ENCODE measurements around the gene ZNF732. TPM values are rescaled to one million over a fixed set of nuclear protein-coding genes. Genes with fewer than 3 reads are reported as not detected.
"Not testable (repeated sequence)": the region's sequence is repeated elsewhere in the genome, so short reads cannot be mapped to it uniquely, and the experiment has no call there.

The ZNF732 gene
- total RNA-seq, 1 donor: not detected

- H3K27me3 ChIP-seq (ENCODE audit: insufficient read depth, low read length): no peaks in the 10 kb centered on the region
- H3K4me1 ChIP-seq (ENCODE audit: insufficient read depth, low read length): no peaks in the 10 kb centered on the region
- H3K4me3 ChIP-seq (ENCODE audit: low read length): no peak overlapping the region
- peaks cover 6% of the 10 kb centered on the region for H3K9me3 ChIP-seq (ENCODE audit: low read depth, low read length)
These were observed 10.5 kb downstream of the ZNF732 start for GRCh38 chr4:294732-295131.

GRCh38 chr4:288891-289290, 16.4 kb downstream of the ZNF732 start:
- Histone ChIP-seq H3K27me3 (ENCODE audit: insufficient read depth, low read length) (no peaks in the 10 kb centered on the region), H3K9me3 (ENCODE audit: low read depth, low read length) (peaks cover 17% of the 10 kb centered on the region), H3K4me1 (ENCODE audit: insufficient read depth, low read length) (no peaks in the 10 kb centered on the region), H3K4me3 (ENCODE audit: low read length) (no peak overlapping the region)

- peaks cover 92% of the 10 kb centered on the region for H3K9me3 ChIP-seq (ENCODE audit: low read depth, low read length)
- no peaks in the 10 kb centered on the region for H3K4me1 ChIP-seq (ENCODE audit: insufficient read depth, low read length)
- H3K27me3 ChIP-seq (ENCODE audit: insufficient read depth, low read length): no peaks in the 10 kb centered on the region
These were observed 31.8 kb downstream of the ZNF732 start for GRCh38 chr4:273309-274017.

GRCh38 chr4:271492-272103, 33.7 kb downstream of the ZNF732 start:
- H3K9me3 ChIP-seq (ENCODE audit: low read depth, low read length): peaks cover 83% of the 10 kb centered on the region
- H3K4me3 ChIP-seq (ENCODE audit: low read length): no peak overlapping the region

More at GRCh38 chr4:273309-274017, 31.8 kb downstream of the ZNF732 start:
- H3K4me3 ChIP-seq (ENCODE audit: low read length): no peak overlapping the region

GRCh38 chr4:259240-259639, 46.0 kb downstream of the ZNF732 start:
- not testable (repeated sequence) for H3K27me3 ChIP-seq (ENCODE audit: insufficient read depth, low read length); H3K4me1 ChIP-seq (ENCODE audit: insufficient read depth, low read length); H3K4me3 ChIP-seq (ENCODE audit: low read length)
- peaks cover 80% of the 10 kb centered on the region for H3K9me3 ChIP-seq (ENCODE audit: low read depth, low read length)

More at GRCh38 chr4:271492-272103, 33.7 kb downstream of the ZNF732 start:
- H3K27me3 ChIP-seq (ENCODE audit: insufficient read depth, low read length): no peaks in the 10 kb centered on the region
- no peaks in the 10 kb centered on the region for H3K4me1 ChIP-seq (ENCODE audit: insufficient read depth, low read length)

DNA sequence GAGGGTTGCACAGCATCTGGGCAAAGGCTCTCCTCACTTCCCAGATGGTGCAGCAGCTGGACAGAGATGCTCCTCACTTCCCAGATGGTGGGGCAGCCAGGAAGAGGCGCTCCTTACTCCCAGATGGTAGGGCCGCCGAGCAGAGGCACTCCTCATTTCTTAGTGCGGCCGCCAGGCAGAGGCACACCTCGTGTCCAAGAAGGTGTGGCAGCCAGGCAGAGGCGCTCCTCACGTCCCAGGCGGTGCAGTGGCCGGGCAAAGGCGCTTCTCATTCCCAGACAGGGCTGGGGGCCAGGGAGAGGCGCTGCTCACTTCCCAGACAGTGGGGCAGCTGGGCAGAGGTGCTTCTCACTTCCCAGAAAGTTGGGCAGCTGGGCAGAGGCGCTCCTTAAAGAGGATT, 48.8 kb downstream of the ZNF732 start:
- H3K4me3 ChIP-seq (ENCODE audit: low read length): no peak overlapping the region
- no peaks in the 10 kb centered on the region for H3K27me3 ChIP-seq (ENCODE audit: insufficient read depth, low read length)
- no peaks in the 10 kb centered on the region for H3K4me1 ChIP-seq (ENCODE audit: insufficient read depth, low read length)
- peaks cover 81% of the 10 kb centered on the region for H3K9me3 ChIP-seq (ENCODE audit: low read depth, low read length)

DNA sequence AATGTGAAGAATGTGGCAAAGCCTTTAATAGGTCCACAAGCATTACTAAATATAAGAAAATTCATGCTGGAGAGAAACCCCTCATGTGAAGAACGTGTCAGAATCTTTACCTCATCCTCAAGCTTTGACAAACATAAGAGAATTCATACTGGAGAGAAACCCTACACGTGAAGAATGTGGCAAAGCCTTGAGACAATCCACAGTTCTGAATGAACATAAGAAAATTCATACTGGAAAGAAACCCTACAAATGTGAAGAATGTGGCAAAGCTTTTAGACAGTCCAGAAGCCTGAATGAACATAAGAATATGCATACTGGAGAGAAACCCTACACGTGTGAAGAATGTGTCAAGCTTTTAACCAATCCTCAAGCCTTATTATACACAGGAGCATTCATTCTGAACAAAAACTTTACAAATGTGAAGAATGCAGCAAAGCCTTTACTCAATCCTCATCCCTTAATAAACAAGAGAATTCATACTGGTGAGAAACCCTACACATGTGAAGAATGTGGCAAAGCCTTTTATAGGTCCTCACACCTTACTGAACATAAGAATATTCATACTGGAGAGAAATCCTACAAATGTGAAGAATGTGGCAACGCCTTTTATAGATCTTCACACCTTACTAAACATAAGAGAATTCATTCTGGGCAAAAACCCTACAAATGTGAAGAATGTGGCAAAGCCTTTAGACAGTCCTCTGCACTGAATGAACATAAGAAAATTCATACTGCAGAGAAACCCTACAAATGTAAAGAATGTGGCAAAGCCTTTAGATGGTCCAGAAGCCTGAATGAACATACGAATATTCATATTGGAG, 51.1 kb downstream of the ZNF732 start:
- Histone ChIP-seq H3K27me3 (ENCODE audit: insufficient read depth, low read length) (no peaks in the 10 kb centered on the region), H3K4me1 (ENCODE audit: insufficient read depth, low read length) (no peaks in the 10 kb centered on the region), H3K9me3 (ENCODE audit: low read depth, low read length) (peaks cover 87% of the 10 kb centered on the region), H3K4me3 (ENCODE audit: low read length) (no peak overlapping the region)

GRCh38 chr4:252065-252601, 53.1 kb downstream of the ZNF732 start:
- Histone ChIP-seq H3K9me3 (ENCODE audit: low read depth, low read length) (peaks cover 80% of the 10 kb centered on the region), H3K4me3 (ENCODE audit: low read length) (no peak overlapping the region), H3K27me3 (ENCODE audit: insufficient read depth, low read length) (no peaks in the 10 kb centered on the region), H3K4me1 (ENCODE audit: insufficient read depth, low read length) (no peaks in the 10 kb centered on the region)

- H3K9me3 ChIP-seq (ENCODE audit: low read depth, low read length): peaks cover 10% of the 10 kb centered on the region
- no peak overlapping the region for H3K4me3 ChIP-seq (ENCODE audit: low read length)
- no peaks in the 10 kb centered on the region for H3K27me3 ChIP-seq (ENCODE audit: insufficient read depth, low read length)
- peaks cover 7% of the 10 kb centered on the region for H3K4me1 ChIP-seq (ENCODE audit: insufficient read depth, low read length)
These were observed 60.8 kb downstream of the ZNF732 start for GRCh38 chr4:244471-244870.

GRCh38 chr4:243426-243825, 61.8 kb downstream of the ZNF732 start:
- no peaks in the 10 kb centered on the region for H3K27me3 ChIP-seq (ENCODE audit: insufficient read depth, low read length)
- H3K4me3 ChIP-seq (ENCODE audit: low read length): no peak overlapping the region
- H3K9me3 ChIP-seq (ENCODE audit: low read depth, low read length): peaks cover 2% of the 10 kb centered on the region
- H3K4me1 ChIP-seq (ENCODE audit: insufficient read depth, low read length): peaks cover 7% of the 10 kb centered on the region

GRCh38 chr4:242121-242848, 63.0 kb downstream of the ZNF732 start:
- no peaks in the 10 kb centered on the region for H3K27me3 ChIP-seq (ENCODE audit: insufficient read depth, low read length)
- H3K4me1 ChIP-seq (ENCODE audit: insufficient read depth, low read length): peaks cover 7% of the 10 kb centered on the region
- H3K9me3 ChIP-seq (ENCODE audit: low read depth, low read length): no peaks in the 10 kb centered on the region
- peak overlapping the region; percentile 29 for H3K4me3 ChIP-seq (ENCODE audit: low read length)

DNA sequence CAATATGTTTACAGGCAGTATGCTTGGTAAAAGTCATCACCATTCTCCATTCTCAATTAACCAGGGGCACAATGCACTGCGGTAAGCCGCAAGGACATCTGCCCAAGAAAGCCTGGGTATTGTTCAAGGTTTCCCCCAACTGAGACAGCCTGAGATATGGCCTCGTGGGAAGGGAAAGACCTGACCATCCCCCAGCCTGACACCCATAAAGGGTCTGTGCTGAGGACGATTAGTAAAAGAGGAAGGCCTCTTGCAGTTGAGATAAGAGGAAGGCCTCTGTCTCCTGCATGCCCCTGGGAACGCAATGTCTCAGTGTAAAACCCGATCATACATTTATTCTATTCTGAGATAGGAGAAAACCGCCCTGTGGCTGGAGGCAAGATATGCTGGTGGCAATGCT, 63.9 kb downstream of the ZNF732 start:
- not testable (repeated sequence) for H3K4me3 ChIP-seq (ENCODE audit: low read length); H3K4me1 ChIP-seq (ENCODE audit: insufficient read depth, low read length); H3K9me3 ChIP-seq (ENCODE audit: low read depth, low read length); H3K27me3 ChIP-seq (ENCODE audit: insufficient read depth, low read length)

DNA sequence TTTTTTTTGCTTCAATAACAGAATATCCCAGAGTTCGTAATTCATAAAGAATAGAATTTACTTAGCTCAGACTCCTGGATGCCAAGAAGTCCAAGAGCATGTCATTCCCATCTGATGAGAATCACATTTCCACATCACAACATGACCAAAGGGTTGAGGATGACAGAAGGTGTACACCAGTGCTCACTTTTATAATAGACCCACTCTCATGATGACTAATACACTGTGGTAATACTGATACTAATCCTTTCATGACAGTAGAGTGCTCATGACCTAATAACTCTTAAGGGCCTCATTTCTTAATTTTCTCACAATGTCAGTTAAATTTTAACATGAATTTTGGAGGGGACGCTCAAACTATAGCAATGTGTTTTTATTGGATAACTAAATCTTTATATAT, 69.2 kb downstream of the ZNF732 start:
- Histone ChIP-seq H3K4me3 (ENCODE audit: low read length) (no peak overlapping the region), H3K4me1 (ENCODE audit: insufficient read depth, low read length) (no peaks in the 10 kb centered on the region), H3K9me3 (ENCODE audit: low read depth, low read length) (no peaks in the 10 kb centered on the region), H3K27me3 (ENCODE audit: insufficient read depth, low read length) (no peaks in the 10 kb centered on the region)

DNA sequence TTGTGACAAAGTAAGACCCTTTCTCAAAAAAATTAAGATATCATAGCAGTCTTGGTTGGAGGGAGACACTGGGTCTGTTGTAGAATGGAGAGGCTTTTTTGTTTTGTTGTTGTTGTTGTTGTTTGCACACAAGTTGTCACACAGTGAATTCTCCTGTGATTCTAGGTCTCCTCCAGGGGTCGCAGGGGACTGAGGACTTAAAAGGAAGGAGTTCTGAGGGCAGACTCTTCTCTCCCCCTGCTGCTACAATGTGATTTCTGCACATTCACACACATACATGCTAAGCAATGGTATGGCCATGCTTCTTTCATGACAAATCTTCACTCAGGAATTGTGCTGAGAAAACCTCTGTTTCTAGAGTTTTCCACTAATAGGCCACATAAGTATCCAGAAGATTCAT, 71.1 kb downstream of the ZNF732 start:
- peaks cover 12% of the 10 kb centered on the region for H3K9me3 ChIP-seq (ENCODE audit: low read depth, low read length)
- no peaks in the 10 kb centered on the region for H3K4me1 ChIP-seq (ENCODE audit: insufficient read depth, low read length)
- H3K27me3 ChIP-seq (ENCODE audit: insufficient read depth, low read length): no peaks in the 10 kb centered on the region

More for the DNA sequence above, 71.1 kb downstream of the ZNF732 start:
- H3K4me3 ChIP-seq (ENCODE audit: low read length): no peak overlapping the region
